ENCODE measurements around the gene C5orf63. TPM values are rescaled to one million over a fixed set of nuclear protein-coding genes. Genes with fewer than 3 reads are reported as not detected.
A peak's percentile ranks its signal among the peaks of the same experiment; 100 is the strongest.

C5orf63 gene
- total and polyA plus RNA-seq, 10 of the 15 experiments (the other 5 are each of a cell fraction or from before 2014, with no cell fraction given) = 8.7 to 54.3 (median 11.9) TPM

DNA sequence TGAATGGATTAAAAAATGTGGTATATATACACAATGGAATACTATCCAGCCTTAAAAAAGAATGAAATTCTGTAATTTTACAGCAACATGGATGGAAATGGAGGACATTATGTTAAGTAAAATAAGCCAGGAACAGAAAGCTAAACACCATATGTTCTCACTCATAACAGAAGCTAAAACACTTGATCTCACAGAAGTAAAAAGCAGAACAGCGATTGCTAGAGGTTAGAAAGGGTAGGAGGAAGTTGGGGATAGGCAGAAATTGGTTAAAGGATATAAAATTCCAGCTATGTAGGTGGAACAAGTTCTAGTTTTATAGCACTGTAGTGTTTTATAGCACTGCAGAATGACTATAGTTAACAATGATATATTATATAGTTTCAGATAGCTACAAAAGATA is 58.7 kb downstream of the C5orf63 start (continued):
- TF ChIP-seq SRF (IDR thresholded peaks at IDR 0.05; ENCODE audit: low read depth in 2 of 2, low read length in 2 of 2) = no peak
- peak; percentile 84 to 89 for TF ChIP-seq IKZF2 (IDR thresholded peaks at IDR 0.05)
- peak; percentile 70 for TF ChIP-seq JUNB (IDR thresholded peaks at IDR 0.05)
- TF ChIP-seq E2F4 (IDR thresholded peaks at IDR 0.05; ENCODE audit: low read depth, low read length) = no peak
- TF ChIP-seq POU2F2 (IDR thresholded peaks at IDR 0.05; ENCODE audit: borderline replicate concordance, low read depth, low read length) = no peak
- no peak for TF ChIP-seq BCL3 (IDR thresholded peaks at IDR 0.05; ENCODE audit: borderline replicate concordance, insufficient read depth, low read depth, low read length, poor library complexity, severe bottlenecking)
- TF ChIP-seq RFX5 (IDR thresholded peaks at IDR 0.05; ENCODE audit: low read depth, low read length) = no peak
- TF ChIP-seq, protein P1, sequence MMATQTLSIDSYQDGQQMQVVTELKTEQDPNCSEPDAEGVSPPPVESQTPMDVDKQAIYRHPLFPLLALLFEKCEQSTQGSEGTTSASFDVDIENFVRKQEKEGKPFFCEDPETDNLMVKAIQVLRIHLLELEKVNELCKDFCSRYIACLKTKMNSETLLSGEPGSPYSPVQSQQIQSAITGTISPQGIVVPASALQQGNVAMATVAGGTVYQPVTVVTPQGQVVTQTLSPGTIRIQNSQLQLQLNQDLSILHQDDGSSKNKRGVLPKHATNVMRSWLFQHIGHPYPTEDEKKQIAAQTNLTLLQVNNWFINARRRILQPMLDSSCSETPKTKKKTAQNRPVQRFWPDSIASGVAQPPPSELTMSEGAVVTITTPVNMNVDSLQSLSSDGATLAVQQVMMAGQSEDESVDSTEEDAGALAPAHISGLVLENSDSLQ (IDR thresholded peaks at IDR 0.05) = no peak
- TF ChIP-seq CHD2 (IDR thresholded peaks at IDR 0.05; ENCODE audit: borderline replicate concordance, low read depth, low read length) = no peak
- TF ChIP-seq GATAD2B (conservative IDR thresholded peaks at IDR 0.05; ENCODE audit: low read depth) = no peak
- TF ChIP-seq, protein P2, sequence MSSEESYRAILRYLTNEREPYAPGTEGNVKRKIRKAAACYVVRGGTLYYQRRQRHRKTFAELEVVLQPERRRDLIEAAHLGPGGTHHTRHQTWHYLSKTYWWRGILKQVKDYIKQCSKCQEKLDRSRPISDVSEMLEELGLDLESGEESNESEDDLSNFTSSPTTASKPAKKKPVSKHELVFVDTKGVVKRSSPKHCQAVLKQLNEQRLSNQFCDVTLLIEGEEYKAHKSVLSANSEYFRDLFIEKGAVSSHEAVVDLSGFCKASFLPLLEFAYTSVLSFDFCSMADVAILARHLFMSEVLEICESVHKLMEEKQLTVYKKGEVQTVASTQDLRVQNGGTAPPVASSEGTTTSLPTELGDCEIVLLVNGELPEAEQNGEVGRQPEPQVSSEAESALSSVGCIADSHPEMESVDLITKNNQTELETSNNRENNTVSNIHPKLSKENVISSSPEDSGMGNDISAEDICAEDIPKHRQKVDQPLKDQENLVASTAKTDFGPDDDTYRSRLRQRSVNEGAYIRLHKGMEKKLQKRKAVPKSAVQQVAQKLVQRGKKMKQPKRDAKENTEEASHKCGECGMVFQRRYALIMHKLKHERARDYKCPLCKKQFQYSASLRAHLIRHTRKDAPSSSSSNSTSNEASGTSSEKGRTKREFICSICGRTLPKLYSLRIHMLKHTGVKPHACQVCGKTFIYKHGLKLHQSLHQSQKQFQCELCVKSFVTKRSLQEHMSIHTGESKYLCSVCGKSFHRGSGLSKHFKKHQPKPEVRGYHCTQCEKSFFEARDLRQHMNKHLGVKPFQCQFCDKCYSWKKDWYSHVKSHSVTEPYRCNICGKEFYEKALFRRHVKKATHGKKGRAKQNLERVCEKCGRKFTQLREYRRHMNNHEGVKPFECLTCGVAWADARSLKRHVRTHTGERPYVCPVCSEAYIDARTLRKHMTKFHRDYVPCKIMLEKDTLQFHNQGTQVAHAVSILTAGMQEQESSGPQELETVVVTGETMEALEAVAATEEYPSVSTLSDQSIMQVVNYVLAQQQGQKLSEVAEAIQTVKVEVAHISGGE (CRISPR knock-in tag; IDR thresholded peaks at IDR 0.05) = no peak
- no peak for TF ChIP-seq NBN (IDR thresholded peaks at IDR 0.05)
- 0 out of 2 replicates have a peak, but pooled peaks have one; percentile 8 for TF ChIP-seq RB1 (IDR thresholded peaks at IDR 0.05; ENCODE audit: borderline replicate concordance)
- no peak for TF ChIP-seq EZH2 (IDR thresholded peaks at IDR 0.05; ENCODE audit: borderline replicate concordance, control insufficient read depth, low read depth, low read length)
- TF ChIP-seq, protein P3, sequence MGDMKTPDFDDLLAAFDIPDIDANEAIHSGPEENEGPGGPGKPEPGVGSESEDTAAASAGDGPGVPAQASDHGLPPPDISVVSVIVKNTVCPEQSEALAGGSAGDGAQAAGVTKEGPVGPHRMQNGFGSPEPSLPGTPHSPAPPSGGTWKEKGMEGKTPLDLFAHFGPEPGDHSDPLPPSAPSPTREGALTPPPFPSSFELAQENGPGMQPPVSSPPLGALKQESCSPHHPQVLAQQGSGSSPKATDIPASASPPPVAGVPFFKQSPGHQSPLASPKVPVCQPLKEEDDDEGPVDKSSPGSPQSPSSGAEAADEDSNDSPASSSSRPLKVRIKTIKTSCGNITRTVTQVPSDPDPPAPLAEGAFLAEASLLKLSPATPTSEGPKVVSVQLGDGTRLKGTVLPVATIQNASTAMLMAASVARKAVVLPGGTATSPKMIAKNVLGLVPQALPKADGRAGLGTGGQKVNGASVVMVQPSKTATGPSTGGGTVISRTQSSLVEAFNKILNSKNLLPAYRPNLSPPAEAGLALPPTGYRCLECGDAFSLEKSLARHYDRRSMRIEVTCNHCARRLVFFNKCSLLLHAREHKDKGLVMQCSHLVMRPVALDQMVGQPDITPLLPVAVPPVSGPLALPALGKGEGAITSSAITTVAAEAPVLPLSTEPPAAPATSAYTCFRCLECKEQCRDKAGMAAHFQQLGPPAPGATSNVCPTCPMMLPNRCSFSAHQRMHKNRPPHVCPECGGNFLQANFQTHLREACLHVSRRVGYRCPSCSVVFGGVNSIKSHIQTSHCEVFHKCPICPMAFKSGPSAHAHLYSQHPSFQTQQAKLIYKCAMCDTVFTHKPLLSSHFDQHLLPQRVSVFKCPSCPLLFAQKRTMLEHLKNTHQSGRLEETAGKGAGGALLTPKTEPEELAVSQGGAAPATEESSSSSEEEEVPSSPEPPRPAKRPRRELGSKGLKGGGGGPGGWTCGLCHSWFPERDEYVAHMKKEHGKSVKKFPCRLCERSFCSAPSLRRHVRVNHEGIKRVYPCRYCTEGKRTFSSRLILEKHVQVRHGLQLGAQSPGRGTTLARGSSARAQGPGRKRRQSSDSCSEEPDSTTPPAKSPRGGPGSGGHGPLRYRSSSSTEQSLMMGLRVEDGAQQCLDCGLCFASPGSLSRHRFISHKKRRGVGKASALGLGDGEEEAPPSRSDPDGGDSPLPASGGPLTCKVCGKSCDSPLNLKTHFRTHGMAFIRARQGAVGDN (IDR thresholded peaks at IDR 0.05) = 0 out of 2 replicates have a peak, but pooled peaks have one; percentile 32
- TF ChIP-seq, protein P4, sequence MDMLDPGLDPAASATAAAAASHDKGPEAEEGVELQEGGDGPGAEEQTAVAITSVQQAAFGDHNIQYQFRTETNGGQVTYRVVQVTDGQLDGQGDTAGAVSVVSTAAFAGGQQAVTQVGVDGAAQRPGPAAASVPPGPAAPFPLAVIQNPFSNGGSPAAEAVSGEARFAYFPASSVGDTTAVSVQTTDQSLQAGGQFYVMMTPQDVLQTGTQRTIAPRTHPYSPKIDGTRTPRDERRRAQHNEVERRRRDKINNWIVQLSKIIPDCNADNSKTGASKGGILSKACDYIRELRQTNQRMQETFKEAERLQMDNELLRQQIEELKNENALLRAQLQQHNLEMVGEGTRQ (IDR thresholded peaks at IDR 0.05; ENCODE audit: borderline replicate concordance, low read depth, low read length) = no peak
- TF ChIP-seq MTA3 (IDR thresholded peaks at IDR 0.05; ENCODE audit: borderline replicate concordance, low read length) = no peak

All from GM12878 (cell line).